Measurements from ENCODE around the gene POLD1. TPM values are rescaled to one million over a fixed set of nuclear protein-coding genes. Genes with fewer than 3 reads are reported as not detected.
A peak's percentile ranks its signal among the peaks of the same experiment; 100 is the strongest.

POLD1 gene
- polyA plus RNA-seq, 3 donors = 9.3 to 22.4 (median 15.6) TPM

GRCh38 chr19:50413096-50413495 lies 28.9 kb downstream of the POLD1 start:
- Mint-ChIP-seq H3K27ac (peak overlapping the region in 3 of 7 donors; percentile 16 to 65 (median 42)), H3K27me3 (ENCODE audit: low read depth in 3 of 3) (peaks cover 0 to 3% (median 0%) of the 10 kb centered on the region in 3 donors), H3K4me1 (peaks cover 16% of the 10 kb centered on the region), H3K9me3 (peaks cover 0 to 6% (median 0%) of the 10 kb centered on the region in 7 donors), H3K36me3 (peaks cover 19 to 33% of the 10 kb centered on the region in 2 donors), H3K4me3 (no peak overlapping the region)
- TF ChIP-seq CTCF (IDR thresholded peaks at IDR 0.05) = no peak
- peaks cover 19 to 25% of the 10 kb centered on the region in 2 donors for H3K36me3 ChIP-seq (replicated peaks in 1 of 2; ENCODE audit: control insufficient read depth in 1 of 2, insufficient read depth in 2 of 2, low read length in 2 of 2)
- no peak for DNase-seq
- H3K27ac ChIP-seq (ENCODE audit: low read depth in 1 of 2, low read length in 2 of 2) = no peak overlapping the region
- no peak overlapping the region for H3K9ac ChIP-seq (ENCODE audit: insufficient read depth, low read length, poor library complexity, severe bottlenecking)
- no peaks in the 10 kb centered on the region for H3K79me2 ChIP-seq (ENCODE audit: insufficient read depth, low read length)
- WGBS (ENCODE audit: insufficient coverage) = 96% methylated on average over 13 of the region's 13 CpGs
- H4K20me1 ChIP-seq (ENCODE audit: insufficient read depth, low read length) = no peaks in the 10 kb centered on the region
- intact Hi-C loops (cut with micrococcal nuclease) = loop anchor here in 1 of 2 donors (5.0 kb wide), 1 partner anchor 46 kb away; the partner anchor contains the start of gene NAPSA
- peaks cover 27 to 34% of the 10 kb centered on the region in 2 donors for H3K4me1 ChIP-seq (ENCODE audit: control insufficient read depth in 1 of 2, insufficient read depth in 2 of 2, low read length in 2 of 2)
- H3K9me3 ChIP-seq (replicated peaks in 1 of 2; ENCODE audit: control insufficient read depth in 1 of 2, insufficient read depth in 1 of 2, low read length in 2 of 2) = peaks cover 0 to 4% of the 10 kb centered on the region in 2 donors
- no peaks in the 10 kb centered on the region for H3K27me3 ChIP-seq (ENCODE audit: control insufficient read depth in 2 of 2, insufficient read depth in 2 of 2, low read length in 2 of 2)
- no peak overlapping the region for H3K4me2 ChIP-seq (replicated peaks; ENCODE audit: extremely low read depth, low read length, poor library complexity, severe bottlenecking)
- no peak overlapping the region for H2AFZ ChIP-seq (ENCODE audit: insufficient read depth, low read depth, low read length, poor library complexity, severe bottlenecking)
- H3K4me3 ChIP-seq (replicated peaks in 1 of 3; ENCODE audit: low read depth in 2 of 3, low read length in 3 of 3) = no peak overlapping the region

GRCh38 chr19:50413531-50413930 lies 29.4 kb downstream of the POLD1 start:
- no peaks in the 10 kb centered on the region for H3K79me2 ChIP-seq (ENCODE audit: insufficient read depth, low read length)
- TF ChIP-seq CTCF (IDR thresholded peaks at IDR 0.05) = no peak
- 97% methylated on average over 19 of the region's 21 CpGs for WGBS (ENCODE audit: insufficient coverage)
- peaks cover 0 to 4% of the 10 kb centered on the region in 2 donors for H3K9me3 ChIP-seq (replicated peaks in 1 of 2; ENCODE audit: control insufficient read depth in 1 of 2, insufficient read depth in 1 of 2, low read length in 2 of 2)
- no peak overlapping the region for H2AFZ ChIP-seq (ENCODE audit: insufficient read depth, low read depth, low read length, poor library complexity, severe bottlenecking)
- peaks cover 0 to 4% of the 10 kb centered on the region in 2 donors for H3K27me3 ChIP-seq (ENCODE audit: control insufficient read depth in 2 of 2, insufficient read depth in 2 of 2, low read length in 2 of 2)
- Mint-ChIP-seq H3K27ac (no peak overlapping the region), H3K4me1 (peaks cover 19% of the 10 kb centered on the region), H3K9me3 (peaks cover 0 to 6% (median 0%) of the 10 kb centered on the region in 7 donors), H3K27me3 (ENCODE audit: low read depth in 3 of 3) (peaks cover 3 to 7% (median 3%) of the 10 kb centered on the region in 3 donors), H3K4me3 (no peak overlapping the region), H3K36me3 (peaks cover 19 to 31% of the 10 kb centered on the region in 2 donors)
- no peak overlapping the region for H3K4me3 ChIP-seq (replicated peaks in 1 of 3; ENCODE audit: low read depth in 2 of 3, low read length in 3 of 3)
- no peak overlapping the region for H3K27ac ChIP-seq (ENCODE audit: low read depth in 1 of 2, low read length in 2 of 2)
- H3K9ac ChIP-seq (ENCODE audit: insufficient read depth, low read length, poor library complexity, severe bottlenecking) = no peak overlapping the region
- peak in 1 of 3 donors; percentile 3 for DNase-seq
- peaks cover 15 to 24% of the 10 kb centered on the region in 2 donors for H3K36me3 ChIP-seq (replicated peaks in 1 of 2; ENCODE audit: control insufficient read depth in 1 of 2, insufficient read depth in 2 of 2, low read length in 2 of 2)
- H3K4me1 ChIP-seq (ENCODE audit: control insufficient read depth in 1 of 2, insufficient read depth in 2 of 2, low read length in 2 of 2) = peaks cover 32 to 38% of the 10 kb centered on the region in 2 donors
- H3K4me2 ChIP-seq (replicated peaks; ENCODE audit: extremely low read depth, low read length, poor library complexity, severe bottlenecking) = no peak overlapping the region
- no peaks in the 10 kb centered on the region for H4K20me1 ChIP-seq (ENCODE audit: insufficient read depth, low read length)
- intact Hi-C loops (cut with micrococcal nuclease) = loop anchor here in 1 of 2 donors (5.0 kb wide), 1 partner anchor 46 kb away; the partner anchor contains the start of gene NAPSA

Data from CD14-positive monocyte (primary cell).